Thyroid gland (tissue), 4 donors: ENCODE results near the gene TGM5.

Source experiments
- CTCF ChIP-seq, 6 experiments: fragments of 200-600 bp in 3 of 6; fragments of 450-650 bp in 3 of 6; sonication (generic) in 3 of 6; IDR thresholded peaks; one replicate each; pipeline ENCODE4 v1.5.1; 2016 to 2019; ENCODE audit warnings: antibody characterized with exemption in 6 of 6, mild to moderate bottlenecking in 2 of 6, inconsistent platforms in 1 of 6, moderate library complexity in 1 of 6
- POLR2A ChIP-seq, 2 donors: fragments of 450-650 bp; IDR thresholded peaks; one replicate each; pipeline ENCODE4 v1.6.1; 2017; ENCODE audit warnings: antibody characterized with exemption in 2 of 2, mild to moderate bottlenecking in 2 of 2, moderate library complexity in 1 of 2

GRCh38 chr15:43212951-43213350, 53.8 kb downstream of the TGM5 start:
- TF ChIP-seq CTCF (IDR thresholded peaks at IDR 0.05): no peak
- TF ChIP-seq POLR2A (IDR thresholded peaks at IDR 0.05): no peak
